Activated CD8-positive, alpha-beta memory T cell treated with anti-CD3 and anti-CD28 coated beads, Interleukin-2, amount 50 U/mL, for 48 hours (primary cell): ENCODE data around the gene CKM.
"Not testable (repeated sequence)": the region's sequence is repeated elsewhere in the genome, so short reads cannot be mapped to it uniquely, and the experiment has no call there.

Experiments used
- DNase-seq: peaks from one replicate; pipeline ENCODE4 v3.0.0-alpha.2; 2020

Gene CKM

DNA sequence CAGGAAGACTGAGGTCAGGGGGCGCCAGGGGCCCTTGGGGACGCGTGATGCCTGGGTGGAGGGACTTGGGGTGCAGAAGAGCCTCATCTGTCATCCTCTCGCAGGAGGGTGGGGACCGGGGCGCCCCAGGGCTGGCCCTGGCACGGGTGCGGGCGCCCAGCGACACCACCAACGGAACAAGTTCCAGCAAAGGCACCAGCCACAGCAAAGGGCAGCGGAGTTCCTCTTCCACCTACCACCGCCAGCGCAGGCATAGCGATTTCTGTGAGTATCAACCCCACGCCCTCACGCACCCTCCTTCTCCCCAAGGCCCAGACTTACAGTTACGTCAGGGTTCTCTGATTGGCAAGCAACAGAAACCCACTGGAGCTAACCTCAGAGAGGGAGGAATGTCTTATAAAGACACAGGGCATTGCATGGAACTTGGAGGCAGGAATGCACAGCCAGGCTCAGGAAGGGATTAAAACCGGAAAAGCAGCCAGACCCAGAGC is 42.2 kb downstream of the CKM start:
- no peak for DNase-seq

- no peak for DNase-seq
Measured at GRCh38 chr19:45279587-45280192, 43.0 kb downstream of the CKM start.

DNA sequence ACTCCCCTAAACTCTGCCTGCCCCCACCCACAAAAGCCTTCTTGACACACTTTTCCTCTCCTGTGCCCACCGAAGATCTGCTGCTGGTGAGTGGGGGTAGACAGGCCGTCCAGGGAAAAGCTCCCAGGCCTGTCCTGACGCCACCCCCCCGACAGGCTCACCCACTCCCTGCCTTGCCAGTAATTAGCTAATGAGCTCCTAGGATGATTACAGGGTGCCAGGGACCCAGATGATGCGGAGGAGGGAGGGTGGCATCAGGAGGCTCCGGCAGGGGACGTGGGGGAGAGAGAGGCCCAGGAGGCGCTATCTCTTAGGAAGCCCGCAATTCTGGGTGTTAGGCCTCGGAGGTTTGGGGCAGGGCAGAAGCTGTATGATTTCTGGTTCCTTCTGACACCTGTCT is 44.6 kb downstream of the CKM start:
- DNase-seq: no peak

DNA sequence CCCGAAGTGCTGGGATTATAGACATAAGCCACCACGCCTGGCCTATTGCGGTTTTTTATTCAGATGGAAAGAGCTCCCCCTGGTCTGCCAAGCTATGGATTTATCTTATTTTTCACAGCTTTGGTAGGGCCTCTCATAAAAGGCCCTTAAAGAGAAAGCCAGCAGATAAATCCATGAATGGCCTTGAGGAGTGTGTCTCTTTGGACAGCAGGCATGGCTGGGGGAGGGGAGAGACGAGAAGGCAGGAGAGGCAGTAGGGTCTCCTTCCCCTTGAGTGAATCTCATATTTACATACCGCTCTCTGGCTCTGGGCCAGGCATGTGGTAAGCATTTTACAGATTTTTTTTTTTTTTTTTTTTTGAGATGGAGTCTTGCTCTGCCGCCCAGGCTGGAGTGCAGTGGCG is 46.4 kb downstream of the CKM start:
- no peak for DNase-seq

- DNase-seq: no peak
Measured at GRCh38 chr19:45275370-45275971, 47.2 kb downstream of the CKM start.

- DNase-seq: no peak
Measured at GRCh38 chr19:45273521-45273855, 49.2 kb downstream of the CKM start.

GRCh38 chr19:45271735-45272108 is 51.0 kb downstream of the CKM start:
- no peak for DNase-seq

- no peak for DNase-seq
Measured at GRCh38 chr19:45271098-45271734, 51.5 kb downstream of the CKM start.

DNA sequence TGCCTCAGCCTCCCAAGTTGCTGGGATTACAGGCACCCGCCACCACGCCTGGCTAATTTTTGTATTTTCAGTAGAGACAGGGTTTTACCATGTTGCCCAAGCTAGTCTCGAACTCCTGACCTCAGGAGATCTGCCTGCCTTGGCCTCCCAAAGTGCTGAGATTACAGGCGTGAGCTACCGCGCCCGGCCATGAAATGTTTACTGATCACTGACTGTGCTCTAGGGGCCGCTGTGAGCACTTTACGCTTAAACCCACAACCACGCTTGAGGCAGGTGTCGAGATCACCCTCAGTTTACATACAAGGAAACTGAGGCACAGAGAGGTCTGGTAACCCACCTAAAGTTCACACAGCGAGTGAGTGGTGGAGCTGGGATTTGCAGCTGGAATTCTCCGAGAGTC is 52.7 kb downstream of the CKM start:
- not testable (repeated sequence) for DNase-seq

DNA sequence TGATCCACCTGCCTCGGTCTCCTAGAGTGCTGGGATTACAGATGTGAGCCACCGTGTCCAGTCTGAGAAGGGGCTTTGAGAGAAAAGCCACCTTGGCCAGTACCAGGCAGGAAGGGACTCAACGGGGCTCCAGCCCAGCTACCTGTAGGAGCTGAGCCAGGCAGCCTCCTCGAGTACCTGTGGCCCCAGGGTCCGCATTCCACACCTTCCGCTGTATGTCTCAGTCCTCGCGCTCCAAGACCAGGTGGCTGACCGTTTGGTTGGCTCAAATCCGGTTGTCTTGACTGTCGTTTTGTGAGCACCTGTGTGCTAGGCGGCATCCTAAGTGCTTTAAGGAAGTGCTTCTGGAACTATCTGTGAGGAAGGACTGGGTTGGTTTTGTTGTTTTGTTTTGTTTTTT is 55.4 kb downstream of the CKM start:
- DNase-seq: no peak

DNA sequence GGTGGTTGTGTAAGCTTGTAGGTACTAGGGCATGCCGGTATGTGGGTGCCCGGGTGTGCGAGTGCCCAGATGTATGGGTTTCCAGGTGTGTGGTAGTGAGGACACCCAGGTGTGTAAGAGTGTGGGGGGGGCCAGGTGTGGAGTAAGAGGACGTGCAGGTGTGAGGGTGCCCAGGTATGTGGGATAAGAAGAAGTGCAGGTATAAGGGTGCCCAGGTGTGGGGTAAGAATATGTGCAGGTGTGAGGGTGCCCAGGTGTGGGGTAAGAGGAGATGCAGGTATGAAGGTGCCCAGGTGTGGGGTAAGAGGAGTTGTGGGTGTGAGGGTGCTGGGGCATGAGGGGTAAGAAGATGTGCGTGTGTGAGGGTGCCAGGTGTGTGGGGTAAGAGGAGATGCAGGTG is 57.3 kb downstream of the CKM start:
- no peak for DNase-seq

GRCh38 chr19:45264781-45265317 is 57.8 kb downstream of the CKM start:
- no peak for DNase-seq

DNA sequence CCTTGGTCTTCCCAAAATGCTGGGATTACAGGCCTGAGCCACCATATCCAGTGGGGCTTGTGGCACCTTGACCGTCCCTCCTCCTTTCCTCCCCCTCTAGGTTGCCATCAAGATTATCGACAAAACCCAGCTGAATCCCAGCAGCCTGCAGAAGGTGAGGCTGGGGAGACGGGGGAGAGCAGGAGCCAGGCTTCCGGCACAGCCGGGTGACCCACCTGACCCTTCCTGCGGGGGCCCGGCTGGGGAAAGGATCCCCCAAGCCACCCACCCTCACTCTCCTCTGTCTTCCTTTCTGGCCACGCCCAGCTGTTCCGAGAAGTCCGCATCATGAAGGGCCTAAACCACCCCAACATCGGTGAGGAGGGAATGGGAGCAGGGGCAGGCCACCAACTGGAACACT is 59.7 kb downstream of the CKM start:
- no peak for DNase-seq

GRCh38 chr19:45262570-45262969 is 60.1 kb downstream of the CKM start:
- DNase-seq: no peak

GRCh38 chr19:45258862-45259261 is 63.8 kb downstream of the CKM start:
- DNase-seq: no peak

GRCh38 chr19:45256836-45257235 is 65.8 kb downstream of the CKM start:
- no peak for DNase-seq
